HG02870 (cell line): ENCODE measurements around the gene DNM1L.

Experiments used
- ATAC-seq: cut with Tn5 transposase; IDR thresholded peaks from one replicate; pipeline ENCODE4 v1.9.1; 2021; ENCODE audit warnings: mild to moderate bottlenecking, moderate library complexity; ENCODE audit not compliant: unreplicated experiment

Gene DNM1L

GRCh38 chr12:32755654-32756475 is 76.8 kb downstream of the DNM1L start, which contains the start of gene YARS2:
YARS2 (minus strand) TSS chr12:32755897; CDS start chr12:32755874, 23 bp downstream.
- ATAC-seq, result peak; percentile 86

DNA sequence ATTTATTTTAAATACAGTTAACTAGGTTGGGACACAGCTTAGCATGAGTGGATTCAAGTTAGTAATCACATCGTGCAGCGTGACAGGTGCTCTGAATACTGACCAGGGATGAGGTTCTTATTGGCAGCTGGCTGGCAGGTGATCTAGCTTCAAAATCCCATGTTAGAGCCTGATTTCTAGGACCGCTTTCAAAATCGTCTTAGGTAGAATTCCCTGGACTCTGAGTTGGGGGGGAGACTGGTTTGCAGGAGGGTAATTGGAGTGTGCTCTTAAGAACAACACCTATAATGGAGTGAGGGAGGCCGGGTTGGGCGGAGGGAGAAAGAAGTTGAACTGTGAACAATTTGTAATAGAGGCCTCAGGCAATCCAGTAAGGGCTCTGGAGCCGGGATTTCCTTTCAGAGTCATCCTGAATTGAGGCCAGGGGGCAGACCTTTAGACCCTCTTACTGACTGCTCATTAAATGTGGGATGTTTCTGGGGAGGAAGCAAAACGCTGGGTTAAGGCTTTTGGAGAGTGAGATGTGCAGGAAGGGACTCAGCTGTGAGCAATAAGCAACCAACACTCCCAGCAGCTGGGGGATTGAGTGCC is 77.5 kb downstream of the DNM1L start:
- no peak for ATAC-seq

GRCh38 chr12:32757157-32757556 is 78.1 kb downstream of the DNM1L start:
- ATAC-seq, result no peak

DNA sequence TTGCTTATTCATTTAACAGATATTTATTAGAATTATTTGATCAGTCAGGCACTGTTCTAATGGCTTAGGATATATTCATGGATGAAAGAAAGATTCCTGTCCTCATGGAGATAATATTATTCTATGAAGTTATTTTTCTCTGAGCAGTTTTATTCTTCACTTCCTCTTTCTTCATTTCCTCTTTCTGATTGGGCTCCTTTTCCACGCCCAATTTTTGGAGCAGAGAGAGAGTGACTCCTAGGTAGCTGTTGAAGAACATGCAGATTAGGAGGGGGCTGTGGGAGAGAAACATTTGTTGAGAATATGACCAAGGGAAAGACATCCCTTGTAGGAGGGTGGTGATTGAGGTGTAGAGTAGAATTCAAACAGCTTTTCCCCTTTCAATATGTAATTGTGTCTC is 82.6 kb downstream of the DNM1L start:
- no peak for ATAC-seq

- no peak for ATAC-seq
Measured at GRCh38 chr12:32765906-32766305, 86.8 kb downstream of the DNM1L start.

DNA sequence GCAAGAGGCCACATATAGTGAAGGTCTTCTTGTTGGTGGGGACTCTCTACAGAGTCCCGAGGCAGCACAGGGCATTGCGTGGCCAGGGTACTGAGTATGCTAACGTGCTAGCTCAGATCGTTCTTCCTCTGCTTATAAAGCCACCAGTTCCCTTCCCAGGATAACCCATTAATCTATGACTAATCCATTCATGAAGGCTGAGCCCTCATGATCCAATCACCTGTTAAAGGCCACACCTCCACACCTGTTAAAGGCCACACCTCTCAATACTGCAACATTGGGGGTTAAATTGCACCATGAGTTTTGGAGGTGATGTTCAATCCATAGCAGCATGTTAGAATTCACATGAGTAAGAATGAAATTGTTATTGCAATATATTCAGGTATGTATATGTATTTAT is 89.4 kb downstream of the DNM1L start:
- ATAC-seq, result no peak

GRCh38 chr12:32770141-32770540 is 91.0 kb downstream of the DNM1L start:
- no peak for ATAC-seq

DNA sequence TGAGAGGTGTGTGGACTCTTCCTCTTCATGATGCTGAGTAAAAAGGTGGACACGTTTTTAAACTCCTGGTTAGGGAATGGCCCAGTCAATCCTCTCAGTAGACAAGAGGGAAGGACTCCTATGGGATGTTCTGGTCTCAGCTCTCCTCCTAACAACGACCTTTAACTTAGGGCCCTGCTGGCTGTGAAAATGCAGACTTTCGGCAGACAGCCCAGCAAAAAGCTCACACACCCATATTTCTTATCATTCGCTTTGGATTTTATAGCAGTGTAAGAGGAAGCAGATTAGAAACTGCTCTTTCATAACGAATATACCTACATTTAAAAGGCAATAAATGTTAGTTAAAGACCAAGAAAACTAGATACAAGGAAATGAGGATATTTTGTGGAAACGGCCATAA is 94.6 kb downstream of the DNM1L start:
- no peak for ATAC-seq

GRCh38 chr12:32776258-32776657 is 97.2 kb downstream of the DNM1L start:
- no peak for ATAC-seq

DNA sequence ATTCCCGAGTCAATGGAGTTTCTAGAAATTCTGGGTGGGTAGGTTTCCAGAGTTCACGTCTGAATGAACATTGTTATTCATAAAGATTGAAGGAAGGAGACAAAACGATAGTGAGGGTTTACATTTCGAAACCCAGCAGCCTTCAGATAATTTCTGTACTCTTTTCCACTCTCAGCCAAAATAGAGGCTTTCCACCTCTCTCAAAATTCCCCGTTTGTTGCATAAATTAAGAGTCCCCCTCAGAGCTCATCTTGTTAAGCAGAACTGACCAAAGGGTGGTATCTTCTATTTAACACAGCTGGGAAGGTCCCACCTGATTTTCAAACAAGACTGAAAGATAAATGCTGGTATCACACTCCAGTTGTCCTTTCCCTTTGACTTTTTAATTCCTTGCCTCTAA is 98.1 kb downstream of the DNM1L start:
- ATAC-seq, result peak; percentile 78

DNA sequence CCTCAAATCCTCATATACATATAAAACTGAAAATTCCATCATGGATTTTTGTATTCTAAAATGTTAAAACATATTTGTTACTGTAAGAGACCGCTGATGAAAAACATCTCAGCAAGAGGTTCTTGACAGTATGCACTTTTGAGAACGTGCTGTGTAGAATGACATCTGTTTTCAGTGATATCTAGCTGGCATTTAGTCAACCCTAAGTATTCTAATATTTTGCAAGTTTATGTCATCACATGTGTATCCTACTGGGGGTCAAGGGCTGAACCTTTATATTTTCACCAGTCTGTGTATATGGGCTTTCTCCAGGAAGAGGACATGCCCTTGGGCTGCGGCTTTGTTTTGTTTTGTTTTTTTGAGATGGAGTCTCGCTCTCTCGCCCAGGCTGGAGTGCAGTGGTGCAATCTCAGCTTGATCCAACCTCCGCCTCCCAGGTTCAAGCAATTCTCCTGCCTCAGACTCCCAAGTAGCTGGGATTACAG is 98.6 kb downstream of the DNM1L start:
- ATAC-seq, result no peak

DNA sequence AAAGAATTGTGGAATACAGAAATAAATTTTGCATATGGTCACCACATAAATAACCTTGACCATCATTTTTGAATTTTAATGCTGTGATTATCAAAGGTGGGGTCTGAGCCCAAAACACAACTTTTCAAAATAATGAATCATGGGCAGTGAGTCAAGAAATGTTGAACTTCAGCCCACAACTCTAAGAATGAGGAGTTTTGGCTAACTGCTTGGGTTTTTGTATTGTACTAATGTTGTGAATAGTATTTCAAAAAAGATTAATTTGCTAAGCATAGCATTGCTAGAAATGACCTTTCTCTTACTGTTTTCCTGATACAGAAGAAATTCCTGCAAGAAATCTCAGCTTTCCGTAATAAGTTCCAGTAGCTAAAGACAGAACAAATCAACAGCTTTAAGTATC is 101.0 kb downstream of the DNM1L start:
- ATAC-seq, result no peak

DNA sequence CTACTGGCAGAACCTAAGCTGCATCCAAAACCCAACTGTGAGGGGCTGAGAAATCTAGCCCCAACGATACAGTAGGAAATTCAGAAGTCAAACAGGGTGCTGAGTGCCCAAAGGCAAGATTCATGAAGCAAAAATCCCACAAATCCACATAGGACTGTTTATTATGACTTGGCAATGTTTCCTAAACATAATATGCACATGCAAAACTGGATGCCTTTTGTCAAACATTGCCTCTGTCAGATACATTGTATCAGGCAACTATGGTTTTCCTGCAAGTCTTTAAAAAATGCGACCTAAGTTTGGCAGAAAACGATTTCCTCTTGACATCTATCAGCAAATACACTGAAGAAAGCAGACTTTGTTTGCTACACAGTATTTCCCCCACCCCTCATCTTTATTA is 103.9 kb downstream of the DNM1L start:
- ATAC-seq, result no peak

DNA sequence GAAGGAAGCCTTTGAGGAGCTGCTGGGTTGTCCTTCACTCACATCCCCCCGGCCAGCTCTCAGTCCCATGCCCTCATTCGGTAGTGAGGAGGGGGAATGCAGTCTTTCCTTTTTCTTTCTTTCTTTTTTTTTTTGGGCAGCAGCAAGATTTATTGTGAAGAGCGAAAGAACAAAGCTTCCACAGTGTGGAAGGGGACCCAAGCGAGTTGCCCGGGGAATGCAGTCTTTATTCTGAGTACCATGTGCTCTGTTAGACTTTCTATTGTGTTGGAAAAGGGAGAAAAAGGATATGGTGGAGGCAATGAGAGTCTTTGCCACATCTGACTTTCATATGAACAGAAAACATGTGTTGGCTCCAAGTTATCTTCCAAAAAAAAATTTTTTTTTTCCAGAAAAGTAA is 106.5 kb downstream of the DNM1L start:
- no peak for ATAC-seq

DNA sequence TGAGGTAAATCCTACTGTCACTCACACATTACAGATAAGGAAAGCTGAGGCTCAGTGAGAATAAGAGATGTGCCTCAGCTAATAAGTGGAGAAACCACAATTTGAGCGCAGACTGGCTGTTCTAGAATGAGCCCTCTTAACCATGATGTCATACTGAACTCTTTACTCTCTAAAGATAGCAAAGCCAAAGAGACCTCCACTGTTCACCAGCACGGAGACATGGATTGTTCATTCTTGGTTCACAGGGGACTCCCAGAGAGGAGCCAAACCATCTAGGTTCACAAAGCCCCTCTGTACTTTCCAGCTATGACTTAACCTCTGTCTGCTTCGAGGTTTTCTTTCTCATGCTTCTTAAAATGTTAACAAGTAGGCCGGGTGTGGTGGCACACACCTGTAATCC is 109.3 kb downstream of the DNM1L start:
- ATAC-seq, result no peak

GRCh38 chr12:32789446-32789845 is 110.3 kb downstream of the DNM1L start:
- no peak for ATAC-seq

GRCh38 chr12:32789916-32790315 is 110.8 kb downstream of the DNM1L start:
- ATAC-seq, result no peak

GRCh38 chr12:32794281-32794680 is 115.2 kb downstream of the DNM1L start:
- ATAC-seq, result no peak
